ENCODE measurements around the gene WIPF1. TPM values are rescaled to one million over a fixed set of nuclear protein-coding genes. Genes with fewer than 3 reads are reported as not detected.
A peak's percentile ranks its signal among the peaks of the same experiment; 100 is the strongest.

The WIPF1 gene, protein sequence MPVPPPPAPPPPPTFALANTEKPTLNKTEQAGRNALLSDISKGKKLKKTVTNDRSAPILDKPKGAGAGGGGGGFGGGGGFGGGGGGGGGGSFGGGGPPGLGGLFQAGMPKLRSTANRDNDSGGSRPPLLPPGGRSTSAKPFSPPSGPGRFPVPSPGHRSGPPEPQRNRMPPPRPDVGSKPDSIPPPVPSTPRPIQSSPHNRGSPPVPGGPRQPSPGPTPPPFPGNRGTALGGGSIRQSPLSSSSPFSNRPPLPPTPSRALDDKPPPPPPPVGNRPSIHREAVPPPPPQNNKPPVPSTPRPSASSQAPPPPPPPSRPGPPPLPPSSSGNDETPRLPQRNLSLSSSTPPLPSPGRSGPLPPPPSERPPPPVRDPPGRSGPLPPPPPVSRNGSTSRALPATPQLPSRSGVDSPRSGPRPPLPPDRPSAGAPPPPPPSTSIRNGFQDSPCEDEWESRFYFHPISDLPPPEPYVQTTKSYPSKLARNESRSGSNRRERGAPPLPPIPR
- 10 to 100 TPM in 1 of 2 donors, 1 to 10 TPM in 1; 8.8 to 17.4 TPM for total RNA-seq
- long read RNA-seq, partial matches to known transcripts = 3 of 6 reads
- long read RNA-seq, other reads (novel, unspliced or antisense) = 3 of 6 reads

- DNase-seq (no peak), ATAC-seq (peak; percentile 35)
- intact Hi-C loops (cut with DNase I, micrococcal nuclease) = no loop called here
Observed at GRCh38 chr2:174597345-174598047, at the start of gene WIPF1. Gene WIPF1, minus strand, starts transcription at chr2:174597804. Its CDS starts 12,231 bp downstream, at chr2:174585573.

DNA sequence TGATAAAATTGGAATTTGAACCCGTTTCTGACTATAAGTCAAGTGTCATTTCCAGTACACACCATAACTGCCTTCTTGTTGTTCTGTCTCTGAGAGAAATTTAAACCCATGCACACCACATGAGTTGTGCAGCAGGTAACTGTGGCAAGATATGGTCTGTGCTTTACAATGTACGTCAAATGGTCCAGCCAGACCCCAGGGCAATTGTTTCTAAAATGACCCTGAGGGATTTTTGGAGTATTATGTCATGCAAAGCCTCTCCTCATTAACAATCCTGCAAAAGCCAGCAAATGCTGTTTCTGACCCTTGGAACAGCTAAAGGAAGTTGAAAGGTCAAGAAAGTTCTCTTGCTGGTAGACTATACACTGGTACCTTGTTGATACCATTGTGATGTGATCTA is 47.7 kb upstream of the WIPF1 start:
- intact Hi-C loops (cut with DNase I, micrococcal nuclease) = no loop called here
- DNase-seq (no peak), ATAC-seq (no peak)

DNA sequence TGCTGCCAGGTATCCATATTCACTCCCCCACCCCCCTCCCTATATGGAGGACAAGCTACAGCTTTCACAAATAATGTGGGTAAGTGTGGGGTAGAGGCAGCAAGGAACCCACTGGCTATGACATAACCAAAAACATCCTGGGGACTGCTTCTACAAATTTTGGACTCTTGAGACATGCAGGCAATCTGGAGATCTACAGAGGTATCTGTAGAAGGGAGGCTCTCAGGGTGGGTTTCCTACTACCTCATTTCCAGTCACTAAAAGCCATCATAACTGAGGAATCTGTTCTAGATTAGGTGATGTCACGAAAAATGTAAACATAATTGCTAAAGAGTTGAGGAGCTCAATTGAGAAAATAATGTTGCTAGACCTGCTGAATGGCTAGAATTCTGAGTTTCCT is 46.8 kb upstream of the WIPF1 start:
- ATAC-seq = no peak
- intact Hi-C loops (cut with DNase I, micrococcal nuclease) = no loop called here
- DNase-seq = no peak

GRCh38 chr2:174643356-174643755 is 45.8 kb upstream of the WIPF1 start:
- DNase-seq = no peak
- intact Hi-C loops (cut with DNase I, micrococcal nuclease) = no loop called here
- ATAC-seq = no peak

- DNase-seq (no peak), ATAC-seq (no peak)
- intact Hi-C loops (cut with DNase I, micrococcal nuclease) = no loop called here
Observed at GRCh38 chr2:174641168-174641567, 43.6 kb upstream of the WIPF1 start.

DNA sequence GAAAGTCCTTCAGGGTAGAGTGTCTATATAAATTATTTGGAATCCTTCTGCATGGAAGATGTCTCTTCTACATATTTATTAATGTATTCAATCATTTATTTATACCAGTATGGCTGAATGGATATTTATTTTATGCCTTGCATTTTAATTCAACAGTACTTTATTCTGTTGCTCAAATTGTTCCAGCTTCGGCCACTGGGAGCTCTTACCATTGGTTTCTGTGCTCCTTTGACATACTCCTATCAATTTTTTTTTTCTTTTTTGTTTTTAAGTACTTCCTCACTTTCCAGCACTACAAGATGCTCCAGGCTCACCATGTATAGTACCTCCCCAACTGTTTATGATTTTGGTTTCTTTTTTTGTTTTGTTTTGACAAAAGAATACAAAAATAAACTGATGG is 39.4 kb upstream of the WIPF1 start:
- no peak for ATAC-seq
- intact Hi-C loops (cut with DNase I, micrococcal nuclease) = no loop called here

DNA sequence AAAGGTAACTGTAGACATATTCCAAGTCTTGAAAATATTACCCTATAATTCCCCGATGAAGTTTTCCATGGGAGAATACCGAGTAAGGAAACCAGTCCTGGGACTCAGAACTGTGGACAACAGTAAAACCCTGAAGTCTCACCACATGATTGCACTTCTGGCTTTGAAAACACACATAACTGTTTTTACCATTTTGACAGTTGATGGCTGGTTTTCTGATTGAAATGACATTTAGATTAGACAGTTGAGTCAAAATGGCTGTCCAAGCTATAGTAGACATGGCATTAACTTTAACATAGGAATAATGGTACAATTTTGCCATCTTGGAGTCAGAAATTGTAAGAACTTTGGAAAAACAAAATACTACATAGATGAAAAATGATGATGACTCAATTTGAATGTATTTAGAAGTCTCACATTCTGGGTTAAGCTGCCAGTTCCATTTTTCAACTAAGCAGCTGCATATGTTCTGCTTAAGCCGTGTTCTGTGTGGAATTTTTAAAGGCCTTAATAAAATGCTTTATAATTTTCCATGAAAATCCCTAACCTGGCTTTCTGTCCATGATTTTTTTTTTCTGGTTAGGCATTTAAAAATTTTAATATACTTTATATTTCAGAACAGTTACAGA is 38.3 kb upstream of the WIPF1 start:
- no peak for DNase-seq
- intact Hi-C loops (cut with DNase I, micrococcal nuclease) = no loop called here
- ATAC-seq = no peak

More for the DNA sequence above, 39.4 kb upstream of the WIPF1 start:
- DNase-seq = no peak

- no peak for DNase-seq
- intact Hi-C loops (cut with DNase I, micrococcal nuclease) = no loop called here
- ATAC-seq = no peak
Observed at GRCh38 chr2:174635015-174635593, 37.5 kb upstream of the WIPF1 start.

DNA sequence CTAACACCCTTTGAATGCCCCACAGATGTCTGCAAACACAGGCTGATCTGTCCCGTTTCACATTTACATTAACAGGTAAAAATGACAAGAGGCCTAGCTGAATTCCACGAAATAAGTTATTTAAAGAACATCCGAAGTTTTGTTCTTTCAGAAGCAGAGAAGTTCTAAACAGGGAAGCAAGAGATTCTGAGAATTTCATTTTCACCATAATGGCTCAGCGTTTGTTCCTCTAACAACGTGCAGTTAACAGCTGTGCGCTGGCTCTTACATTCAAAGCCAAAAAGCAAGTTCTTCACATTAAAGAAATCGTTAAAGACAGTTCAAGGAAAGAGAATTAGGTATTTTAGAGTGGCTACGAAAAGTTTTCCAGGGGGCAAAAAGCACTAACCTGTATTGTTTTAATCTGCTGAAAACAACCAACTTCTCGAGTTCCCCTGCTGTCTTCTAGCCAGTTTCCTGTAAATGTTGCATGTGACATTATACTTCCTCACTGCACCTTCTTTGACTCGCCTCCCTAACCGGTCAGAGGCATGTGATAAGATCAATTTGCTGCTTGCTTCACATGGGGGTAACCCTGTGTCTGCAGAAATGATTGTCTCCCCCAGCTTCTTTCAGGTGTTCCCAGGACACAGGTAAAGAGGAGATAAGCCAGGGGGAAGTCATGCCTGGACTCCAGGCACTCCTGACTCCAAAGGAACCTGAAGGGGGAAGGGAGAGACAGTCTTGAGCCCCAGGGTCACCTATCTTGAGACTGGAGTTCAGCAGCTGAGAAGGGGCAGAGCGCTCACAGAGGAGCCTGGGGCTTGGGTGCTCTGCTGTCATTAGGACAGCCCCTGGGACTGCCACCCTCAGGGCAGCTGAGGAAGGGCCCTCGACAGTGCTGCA is 36.8 kb upstream of the WIPF1 start:
- intact Hi-C loops (cut with DNase I, micrococcal nuclease) = no loop called here
- ATAC-seq = peak; percentile 44
- DNase-seq = peak in 1 of 2 donors; percentile 28

DNA sequence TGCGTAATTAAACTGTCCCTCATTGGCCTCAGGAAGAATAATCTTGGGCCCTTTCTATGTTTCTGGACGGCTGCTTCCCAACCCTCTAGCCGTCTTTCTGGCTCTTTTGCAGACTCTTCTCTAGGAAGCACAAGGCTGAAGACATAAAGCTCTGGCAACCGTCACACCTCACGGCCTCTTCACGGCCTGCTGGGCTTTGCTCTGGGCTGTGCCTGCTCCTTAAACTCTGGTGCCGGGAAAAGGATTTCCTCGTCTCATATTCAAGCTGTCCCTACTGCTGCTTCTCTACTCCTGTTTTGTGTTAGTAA is 36.0 kb upstream of the WIPF1 start:
- ATAC-seq (no peak), DNase-seq (no peak)
- intact Hi-C loops (cut with DNase I, micrococcal nuclease) = no loop called here

GRCh38 chr2:174632841-174633622 is 35.4 kb upstream of the WIPF1 start:
- intact Hi-C loops (cut with DNase I, micrococcal nuclease) = no loop called here

DNA sequence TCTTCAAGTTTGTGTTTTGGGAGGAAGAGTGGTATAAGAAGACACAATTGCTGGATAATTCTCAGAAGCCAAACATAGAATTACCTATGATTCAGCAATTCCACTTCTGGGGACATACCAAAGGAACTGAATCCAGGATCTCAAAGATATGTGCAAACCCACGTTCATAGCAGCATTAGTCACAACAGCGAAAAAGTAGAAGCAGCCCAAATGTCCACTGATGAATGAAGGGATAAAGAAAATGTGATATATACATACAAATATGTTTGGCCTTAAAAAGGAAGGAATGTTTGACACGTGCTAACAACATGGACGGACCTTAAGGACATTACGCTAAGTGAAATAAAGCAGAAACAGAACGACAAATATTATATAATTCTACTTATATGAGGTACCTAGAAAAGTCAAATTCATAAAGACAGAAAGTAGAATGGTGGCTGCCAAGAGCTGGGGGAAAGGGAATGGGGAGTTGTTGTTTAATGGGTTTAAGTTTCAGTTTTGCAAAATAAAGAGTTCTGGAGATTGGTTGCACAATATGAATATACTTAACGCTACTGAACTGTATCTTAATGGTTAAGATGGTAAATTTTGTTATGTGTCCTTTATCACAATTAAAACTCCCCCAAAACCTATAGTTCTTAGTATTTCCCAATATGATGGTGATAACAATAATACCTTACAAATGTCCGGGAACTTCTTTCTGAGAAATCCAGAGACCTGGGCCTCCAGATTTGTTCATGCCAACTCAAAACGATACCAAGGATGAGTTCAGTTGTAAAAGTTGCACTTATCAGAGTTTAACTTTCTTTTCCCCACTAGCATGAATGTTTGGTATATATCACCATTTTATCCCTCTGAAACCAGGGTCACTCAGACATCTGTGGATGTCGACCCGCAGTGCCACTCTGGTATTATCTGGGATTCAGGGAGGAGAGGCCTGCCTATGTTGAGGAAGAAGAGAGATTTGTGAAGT is 33.7 kb upstream of the WIPF1 start:
- intact Hi-C loops (cut with DNase I, micrococcal nuclease) = no loop called here
- DNase-seq = no peak
- ATAC-seq = no peak

More at GRCh38 chr2:174632841-174633622, 35.4 kb upstream of the WIPF1 start:
- ATAC-seq (no peak), DNase-seq (no peak)

DNA sequence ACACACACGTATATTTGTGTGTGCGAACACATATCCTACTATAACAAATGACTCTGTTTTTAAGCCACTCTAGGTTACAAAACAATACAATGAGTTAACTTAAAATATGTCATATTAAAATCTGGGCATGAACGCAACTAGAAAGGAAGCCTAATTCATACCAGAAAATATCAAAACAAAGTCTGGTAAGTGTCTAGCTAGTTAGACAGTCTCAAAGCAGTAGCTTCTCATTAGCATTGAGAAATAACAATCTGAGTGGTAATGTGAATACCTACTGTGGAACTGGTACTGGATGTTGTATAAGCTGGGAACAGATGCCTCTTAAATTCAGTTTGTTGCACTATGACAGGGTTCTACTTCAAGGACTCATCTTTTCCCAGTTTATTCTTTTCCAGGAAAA is 32.5 kb upstream of the WIPF1 start:
- no peak for DNase-seq
- intact Hi-C loops (cut with DNase I, micrococcal nuclease) = no loop called here

DNA sequence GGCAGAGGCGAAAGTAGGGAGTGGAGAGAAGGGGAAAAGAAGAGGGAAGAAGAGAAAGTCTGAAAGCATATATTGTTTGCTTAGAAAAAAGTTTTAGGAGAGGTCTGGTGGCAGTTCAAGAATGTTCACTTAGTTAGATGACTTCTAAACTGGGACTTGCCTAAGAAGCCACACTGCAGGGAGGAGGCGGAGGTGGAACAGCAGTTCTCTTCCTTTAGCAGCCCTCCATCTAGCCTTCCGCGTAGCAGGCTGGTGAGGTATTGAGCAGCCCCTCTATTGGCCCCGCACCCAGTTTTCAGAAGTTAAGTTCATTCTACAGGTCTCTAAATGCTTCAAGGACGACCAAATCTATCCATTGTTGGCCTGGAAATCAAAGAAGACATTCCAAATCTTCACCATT is 31.9 kb upstream of the WIPF1 start:
- no peak for ATAC-seq
- no peak for DNase-seq
- intact Hi-C loops (cut with DNase I, micrococcal nuclease) = no loop called here

More for the DNA sequence above, 32.5 kb upstream of the WIPF1 start:
- ATAC-seq = no peak

- DNase-seq (no peak), ATAC-seq (no peak)
- intact Hi-C loops (cut with DNase I, micrococcal nuclease) = no loop called here
Observed at GRCh38 chr2:174628528-174629169, 31.0 kb upstream of the WIPF1 start.

- ATAC-seq = no peak
- no peak for DNase-seq
- intact Hi-C loops (cut with DNase I, micrococcal nuclease) = no loop called here
Observed at GRCh38 chr2:174627216-174627615, 29.6 kb upstream of the WIPF1 start.
